Liver (tissue), 9 donors: ENCODE measurements around the gene PELI3. TPM values are rescaled to one million over a fixed set of nuclear protein-coding genes. Genes with fewer than 3 reads are reported as not detected.

Source experiments
- DNase-seq: peaks from one replicate; pipeline ENCODE4 v3.0.0-alpha.2; 2017; ENCODE audit warnings: low spot score
- H3K27ac ChIP-seq, 2 donors: one replicate each; pipeline ENCODE4 v1.7.0; 2013; ENCODE audit warnings: inconsistent platforms in 2 of 2, low read length in 2 of 2, control low read depth in 1 of 2, low read depth in 1 of 2, mild to moderate bottlenecking in 1 of 2
- H3K27me3 ChIP-seq, 4 donors: one replicate each; pipeline versions ENCODE4 v1.6.1 to v1.7.0; 2013; ENCODE audit warnings: low read length in 3 of 4, inconsistent platforms in 1 of 4, mild to moderate bottlenecking in 1 of 4, moderate library complexity in 1 of 4; ENCODE audit not compliant: control insufficient read depth in 4 of 4, insufficient read depth in 4 of 4
- H3K36me3 ChIP-seq, 4 donors: one replicate each; pipeline versions ENCODE4 v1.6.1 to v1.7.0; 2013; ENCODE audit warnings: low read length in 3 of 4, mild to moderate bottlenecking in 3 of 4, low read depth in 1 of 4, moderate library complexity in 1 of 4; ENCODE audit not compliant: control insufficient read depth in 4 of 4, insufficient read depth in 3 of 4
- H3K4me1 ChIP-seq, 4 donors: one replicate each; pipeline versions ENCODE4 v1.6.1 to v1.7.0; 2013; ENCODE audit warnings: low read length in 3 of 4, mild to moderate bottlenecking in 3 of 4, moderate library complexity in 1 of 4; ENCODE audit not compliant: control insufficient read depth in 4 of 4, insufficient read depth in 4 of 4
- H3K4me3 ChIP-seq, 3 donors: one replicate each; pipeline versions ENCODE4 v1.6.1 to v1.7.0; 2013; ENCODE audit warnings: low read length in 3 of 3, control low read depth in 1 of 3, low read depth in 1 of 3, mild to moderate bottlenecking in 1 of 3
- H3K9ac ChIP-seq, 2 donors: one replicate each; pipeline ENCODE4 v1.7.0; 2013; ENCODE audit warnings: low read length in 2 of 2, mild to moderate bottlenecking in 2 of 2, moderate library complexity in 2 of 2, control low read depth in 1 of 2, low read depth in 1 of 2
- H3K9me3 ChIP-seq, 4 donors: one replicate each; pipeline versions ENCODE4 v1.6.1 to v1.7.0; 2013; ENCODE audit warnings: low read length in 3 of 4; ENCODE audit not compliant: control insufficient read depth in 4 of 4
- EGR1 ChIP-seq, 2 donors: IDR thresholded peaks; 2 replicates each; pipeline ENCODE4 v1.6.1; 2016 to 2018; ENCODE audit warnings: antibody characterized with exemption in 2 of 2, low read depth in 2 of 2
- FOXA1 ChIP-seq: IDR thresholded peaks from 2 replicates; pipeline ENCODE4 v1.6.1; 2016; ENCODE audit warnings: antibody characterized with exemption
- FOXA2 ChIP-seq: IDR thresholded peaks from 2 replicates; pipeline ENCODE4 v1.6.1; 2016; ENCODE audit warnings: antibody characterized with exemption
- GABPA ChIP-seq, 2 donors: IDR thresholded peaks in 1 of 2; conservative IDR thresholded peaks in 1 of 2; 2 replicates each; pipeline ENCODE4 v1.6.1; 2016; ENCODE audit warnings: antibody characterized with exemption in 2 of 2, mild to moderate bottlenecking in 1 of 2, moderate library complexity in 1 of 2
- HNF4A ChIP-seq, 2 donors: conservative IDR thresholded peaks; 2 replicates each; pipeline ENCODE4 v1.6.1; 2016; ENCODE audit warnings: antibody characterized with exemption in 2 of 2, mild to moderate bottlenecking in 2 of 2
- HNF4G ChIP-seq: IDR thresholded peaks from 2 replicates; pipeline ENCODE4 v1.6.1; 2016; ENCODE audit warnings: antibody characterized with exemption
- JUND ChIP-seq, 2 donors: IDR thresholded peaks; 2 replicates each; pipeline ENCODE4 v1.6.1; 2016; ENCODE audit warnings: antibody characterized with exemption in 2 of 2
- NR2F2 ChIP-seq: IDR thresholded peaks from 2 replicates; pipeline ENCODE4 v1.6.1; 2016; ENCODE audit warnings: antibody characterized with exemption
- RAD21 ChIP-seq, 2 donors: IDR thresholded peaks; 2 replicates each; pipeline ENCODE4 v1.6.1; 2016; ENCODE audit warnings: antibody characterized with exemption in 2 of 2, mild to moderate bottlenecking in 2 of 2
- RXRA ChIP-seq, 2 donors: IDR thresholded peaks; 2 replicates each; pipeline ENCODE4 v1.6.1; 2017 to 2018; ENCODE audit warnings: antibody characterized with exemption in 2 of 2, mild to moderate bottlenecking in 1 of 2
- SP1 ChIP-seq: IDR thresholded peaks from 2 replicates; pipeline ENCODE4 v1.6.1; 2018; ENCODE audit warnings: antibody characterized with exemption, mild to moderate bottlenecking
- TAF1 ChIP-seq: conservative IDR thresholded peaks from 2 replicates; pipeline ENCODE4 v1.6.1; 2016; ENCODE audit warnings: antibody characterized with exemption, mild to moderate bottlenecking
- YY1 ChIP-seq: IDR thresholded peaks from 2 replicates; pipeline ENCODE4 v1.6.1; 2016; ENCODE audit warnings: antibody characterized with exemption, mild to moderate bottlenecking
- WGBS: extraction: QIAGEN DNeasy Blood & Tissue Kit; methylation state at CpG from one replicate; pipeline ENCODE4 v1.1.7; 2013; 5-methylcytosine and 5-hydroxymethylcytosine counted together
- polyA plus RNA-seq, 2 donors: library from polyadenylated mRNA; stranded (reverse) in 1 of 2; unstranded in 1 of 2; fragments of 200-250 nt in 1 of 2; fragments of >200 nt in 1 of 2; fragmentation: Nextera tagmentation in 1 of 2; extraction: Ambion mirVana in 1 of 2; gene quantifications; one replicate each; pipeline versions ENCODE4 v1.2.1 to v1.2.3, GENCODE V29; 2013 to 2015
- total RNA-seq, 2 donors: library from RNA; depleted of rRNA; stranded (reverse); fragments of >200 nt; gene quantifications; one replicate each; pipeline ENCODE4 v1.2.3, GENCODE V29; 2014
- TF ChIP-seq, protein P1 (sequence below): IDR thresholded peaks from 2 replicates; pipeline ENCODE4 v1.6.1; 2016; ENCODE audit warnings: antibody characterized with exemption, mild to moderate bottlenecking
- TF ChIP-seq, protein P2 (sequence below): IDR thresholded peaks from 2 replicates; pipeline ENCODE4 v1.6.1; 2016; ENCODE audit warnings: antibody characterized with exemption
- TF ChIP-seq, protein P3 (sequence below): fragments of 150-350 bp; IDR thresholded peaks from 2 replicates; pipeline ENCODE4 v1.5.1; 2017; ENCODE audit warnings: improper control_type of control experiment, low read depth, low read length; ENCODE audit not compliant: missing input control
- TF ChIP-seq, protein P4 (sequence below): IDR thresholded peaks from 2 replicates; pipeline ENCODE4 v1.6.1; 2016; ENCODE audit warnings: antibody characterized with exemption
- TF ChIP-seq, protein P5 (sequence below): IDR thresholded peaks from 2 replicates; pipeline ENCODE4 v1.6.1; 2016; ENCODE audit warnings: antibody characterized with exemption
- donor health status: healthy.
- donor health status: healthy.
- donor health status: healthy.
- donor health status: healthy.
- donor health status: healthy.

The PELI3 gene
- total and polyA plus RNA-seq, 4 donors, result 1.7 to 5.4 (median 2.1) TPM

DNA sequence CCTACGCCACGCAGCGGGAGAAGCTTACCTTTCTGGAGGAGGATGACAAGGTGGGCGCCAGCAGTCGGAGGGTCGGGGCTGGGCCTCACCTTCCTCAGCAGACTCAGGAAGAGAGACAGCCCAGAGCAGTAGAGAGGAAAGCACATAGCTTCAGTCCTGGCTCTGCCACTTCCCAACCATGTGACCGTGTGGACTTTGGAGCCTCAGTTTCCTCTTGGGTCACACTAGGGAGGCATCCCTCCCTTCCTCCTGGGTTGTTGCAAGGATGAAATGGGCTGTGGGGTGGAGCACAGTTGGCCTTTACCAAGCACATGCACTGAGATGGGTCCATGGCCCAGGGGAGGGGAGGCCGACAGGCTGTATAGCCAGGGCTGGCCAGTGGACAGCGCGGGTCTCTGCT is 26.4 kb downstream of the PELI3 start:
- H3K36me3 ChIP-seq, result peaks cover 6 to 48% (median 9%) of the 10 kb centered on the region in 4 donors

More for the DNA sequence above, 26.4 kb downstream of the PELI3 start:
- no peaks in the 10 kb centered on the region for H3K4me1 ChIP-seq
- H3K9ac ChIP-seq, result no peak overlapping the region
- no peak overlapping the region for H3K27ac ChIP-seq
- H3K27me3 ChIP-seq, result no peaks in the 10 kb centered on the region
- DNase-seq, result no peak
- 95% methylated on average over 10 of the region's 10 CpGs for WGBS
- H3K9me3 ChIP-seq, result no peaks in the 10 kb centered on the region
- H3K4me3 ChIP-seq, result no peak overlapping the region
- TF ChIP-seq HNF4G, result no peak
- TF ChIP-seq GABPA (IDR thresholded peaks at IDR 0.05 in 1 of 2, conservative IDR thresholded peaks at IDR 0.05 in 1 of 2), result no peak
- no peak for TF ChIP-seq EGR1 (IDR thresholded peaks at IDR 0.05; ENCODE audit: low read depth in 2 of 2)
- TF ChIP-seq FOXA2, result no peak
- TF ChIP-seq, protein P1, sequence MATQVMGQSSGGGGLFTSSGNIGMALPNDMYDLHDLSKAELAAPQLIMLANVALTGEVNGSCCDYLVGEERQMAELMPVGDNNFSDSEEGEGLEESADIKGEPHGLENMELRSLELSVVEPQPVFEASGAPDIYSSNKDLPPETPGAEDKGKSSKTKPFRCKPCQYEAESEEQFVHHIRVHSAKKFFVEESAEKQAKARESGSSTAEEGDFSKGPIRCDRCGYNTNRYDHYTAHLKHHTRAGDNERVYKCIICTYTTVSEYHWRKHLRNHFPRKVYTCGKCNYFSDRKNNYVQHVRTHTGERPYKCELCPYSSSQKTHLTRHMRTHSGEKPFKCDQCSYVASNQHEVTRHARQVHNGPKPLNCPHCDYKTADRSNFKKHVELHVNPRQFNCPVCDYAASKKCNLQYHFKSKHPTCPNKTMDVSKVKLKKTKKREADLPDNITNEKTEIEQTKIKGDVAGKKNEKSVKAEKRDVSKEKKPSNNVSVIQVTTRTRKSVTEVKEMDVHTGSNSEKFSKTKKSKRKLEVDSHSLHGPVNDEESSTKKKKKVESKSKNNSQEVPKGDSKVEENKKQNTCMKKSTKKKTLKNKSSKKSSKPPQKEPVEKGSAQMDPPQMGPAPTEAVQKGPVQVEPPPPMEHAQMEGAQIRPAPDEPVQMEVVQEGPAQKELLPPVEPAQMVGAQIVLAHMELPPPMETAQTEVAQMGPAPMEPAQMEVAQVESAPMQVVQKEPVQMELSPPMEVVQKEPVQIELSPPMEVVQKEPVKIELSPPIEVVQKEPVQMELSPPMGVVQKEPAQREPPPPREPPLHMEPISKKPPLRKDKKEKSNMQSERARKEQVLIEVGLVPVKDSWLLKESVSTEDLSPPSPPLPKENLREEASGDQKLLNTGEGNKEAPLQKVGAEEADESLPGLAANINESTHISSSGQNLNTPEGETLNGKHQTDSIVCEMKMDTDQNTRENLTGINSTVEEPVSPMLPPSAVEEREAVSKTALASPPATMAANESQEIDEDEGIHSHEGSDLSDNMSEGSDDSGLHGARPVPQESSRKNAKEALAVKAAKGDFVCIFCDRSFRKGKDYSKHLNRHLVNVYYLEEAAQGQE, result no peak
- TF ChIP-seq, protein P2, sequence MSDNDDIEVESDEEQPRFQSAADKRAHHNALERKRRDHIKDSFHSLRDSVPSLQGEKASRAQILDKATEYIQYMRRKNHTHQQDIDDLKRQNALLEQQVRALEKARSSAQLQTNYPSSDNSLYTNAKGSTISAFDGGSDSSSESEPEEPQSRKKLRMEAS, result no peak
- TF ChIP-seq RXRA (IDR thresholded peaks at IDR 0.05), result no peak
- TF ChIP-seq YY1, result no peak
- TF ChIP-seq HNF4A (conservative IDR thresholded peaks at IDR 0.05), result no peak
- TF ChIP-seq, protein P3, sequence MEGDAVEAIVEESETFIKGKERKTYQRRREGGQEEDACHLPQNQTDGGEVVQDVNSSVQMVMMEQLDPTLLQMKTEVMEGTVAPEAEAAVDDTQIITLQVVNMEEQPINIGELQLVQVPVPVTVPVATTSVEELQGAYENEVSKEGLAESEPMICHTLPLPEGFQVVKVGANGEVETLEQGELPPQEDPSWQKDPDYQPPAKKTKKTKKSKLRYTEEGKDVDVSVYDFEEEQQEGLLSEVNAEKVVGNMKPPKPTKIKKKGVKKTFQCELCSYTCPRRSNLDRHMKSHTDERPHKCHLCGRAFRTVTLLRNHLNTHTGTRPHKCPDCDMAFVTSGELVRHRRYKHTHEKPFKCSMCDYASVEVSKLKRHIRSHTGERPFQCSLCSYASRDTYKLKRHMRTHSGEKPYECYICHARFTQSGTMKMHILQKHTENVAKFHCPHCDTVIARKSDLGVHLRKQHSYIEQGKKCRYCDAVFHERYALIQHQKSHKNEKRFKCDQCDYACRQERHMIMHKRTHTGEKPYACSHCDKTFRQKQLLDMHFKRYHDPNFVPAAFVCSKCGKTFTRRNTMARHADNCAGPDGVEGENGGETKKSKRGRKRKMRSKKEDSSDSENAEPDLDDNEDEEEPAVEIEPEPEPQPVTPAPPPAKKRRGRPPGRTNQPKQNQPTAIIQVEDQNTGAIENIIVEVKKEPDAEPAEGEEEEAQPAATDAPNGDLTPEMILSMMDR, result no peak
- TF ChIP-seq NR2F2, result no peak
- no peak for TF ChIP-seq JUND (IDR thresholded peaks at IDR 0.05)
- TF ChIP-seq SP1, result no peak
- TF ChIP-seq, protein P4, sequence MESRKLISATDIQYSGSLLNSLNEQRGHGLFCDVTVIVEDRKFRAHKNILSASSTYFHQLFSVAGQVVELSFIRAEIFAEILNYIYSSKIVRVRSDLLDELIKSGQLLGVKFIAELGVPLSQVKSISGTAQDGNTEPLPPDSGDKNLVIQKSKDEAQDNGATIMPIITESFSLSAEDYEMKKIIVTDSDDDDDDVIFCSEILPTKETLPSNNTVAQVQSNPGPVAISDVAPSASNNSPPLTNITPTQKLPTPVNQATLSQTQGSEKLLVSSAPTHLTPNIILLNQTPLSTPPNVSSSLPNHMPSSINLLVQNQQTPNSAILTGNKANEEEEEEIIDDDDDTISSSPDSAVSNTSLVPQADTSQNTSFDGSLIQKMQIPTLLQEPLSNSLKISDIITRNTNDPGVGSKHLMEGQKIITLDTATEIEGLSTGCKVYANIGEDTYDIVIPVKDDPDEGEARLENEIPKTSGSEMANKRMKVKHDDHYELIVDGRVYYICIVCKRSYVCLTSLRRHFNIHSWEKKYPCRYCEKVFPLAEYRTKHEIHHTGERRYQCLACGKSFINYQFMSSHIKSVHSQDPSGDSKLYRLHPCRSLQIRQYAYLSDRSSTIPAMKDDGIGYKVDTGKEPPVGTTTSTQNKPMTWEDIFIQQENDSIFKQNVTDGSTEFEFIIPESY, result no peak
- TF ChIP-seq TAF1, result no peak
- TF ChIP-seq, protein P5, sequence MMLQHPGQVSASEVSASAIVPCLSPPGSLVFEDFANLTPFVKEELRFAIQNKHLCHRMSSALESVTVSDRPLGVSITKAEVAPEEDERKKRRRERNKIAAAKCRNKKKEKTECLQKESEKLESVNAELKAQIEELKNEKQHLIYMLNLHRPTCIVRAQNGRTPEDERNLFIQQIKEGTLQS, result no peak
- no peak for TF ChIP-seq RAD21 (IDR thresholded peaks at IDR 0.05)
- TF ChIP-seq FOXA1, result no peak
